ENCODE measurements around the gene CATSPER3. TPM values are rescaled to one million over a fixed set of nuclear protein-coding genes. Genes with fewer than 3 reads are reported as not detected.

The CATSPER3 gene
- total RNA-seq, 1 experiment from 2014 or later = not detected

DNA sequence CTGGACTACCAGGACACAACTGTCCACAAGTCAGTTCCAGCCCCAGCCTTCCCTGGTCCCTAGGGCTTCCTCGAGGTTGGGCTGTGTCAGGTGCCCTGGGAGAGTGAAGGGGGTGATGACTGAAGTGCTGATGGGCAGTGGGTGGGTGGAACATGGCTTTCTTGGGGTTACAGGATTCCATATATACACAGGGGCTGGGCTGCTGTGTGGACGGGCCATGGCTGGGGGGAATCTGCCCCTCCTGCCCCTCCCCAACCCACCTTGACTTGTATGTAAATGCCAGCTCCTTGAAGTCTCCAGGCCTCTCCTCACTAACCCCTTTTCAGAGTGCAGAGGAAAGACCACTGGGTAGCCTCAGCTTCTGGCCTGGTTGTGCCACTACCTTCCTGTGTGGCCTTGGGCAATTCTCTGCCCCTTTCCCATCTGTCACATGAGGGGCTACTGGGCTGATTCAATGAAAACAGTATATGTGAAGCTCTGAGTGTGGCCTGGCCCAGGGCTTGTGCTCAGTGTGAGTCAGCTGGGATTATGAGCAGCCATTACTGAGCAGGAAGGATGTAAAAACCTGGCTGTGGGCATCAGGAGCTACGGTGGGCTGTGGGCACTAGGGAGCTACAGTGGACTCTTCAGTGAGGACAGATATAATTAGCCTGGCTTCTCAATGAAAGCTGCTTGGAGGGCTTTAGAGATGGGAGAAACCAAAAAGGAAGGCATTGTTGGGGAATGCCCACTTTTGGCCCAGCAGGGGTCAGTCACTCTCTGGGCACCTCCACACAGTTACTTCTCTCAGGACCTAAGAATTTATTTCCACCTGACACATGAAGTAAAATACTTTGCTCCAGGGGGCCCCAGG, 43.0 kb downstream of the CATSPER3 start:
- peak; percentile 12 for DNase-seq (ENCODE audit: low read depth)

DNA sequence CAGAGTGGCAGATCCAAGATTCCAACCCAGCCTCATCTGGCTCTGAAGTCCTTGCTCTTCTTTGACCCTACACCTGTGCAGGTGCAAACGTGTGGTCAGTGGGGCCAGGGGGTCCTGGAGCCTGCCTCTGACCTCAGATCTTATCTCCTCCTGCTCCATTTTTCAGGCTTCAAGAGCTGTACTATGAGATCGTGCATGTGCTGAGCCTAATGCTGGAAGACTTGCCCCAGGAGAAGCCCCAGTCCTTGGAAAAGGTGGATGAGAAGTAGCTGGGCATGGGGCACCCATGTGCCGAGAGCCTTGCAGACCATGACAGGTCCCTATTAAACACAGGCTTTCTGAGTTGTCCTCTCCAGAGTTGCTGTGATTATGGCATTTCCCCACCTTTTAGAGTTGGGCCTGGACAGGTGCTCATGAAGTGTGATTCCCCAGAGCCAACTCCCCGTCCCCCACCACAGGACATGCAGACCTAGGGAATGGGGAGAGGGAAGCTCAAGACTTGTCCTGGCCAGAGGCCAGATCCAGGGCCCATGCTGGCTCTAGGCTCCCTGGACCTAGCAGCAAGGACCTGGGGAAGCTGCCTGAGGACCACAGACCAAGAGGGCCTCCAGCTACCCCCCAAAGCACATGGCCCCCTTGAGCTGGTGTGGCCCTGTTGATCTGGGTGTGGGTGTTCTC, 43.8 kb downstream of the CATSPER3 start:
- no peak for DNase-seq (ENCODE audit: low read depth)

DNA sequence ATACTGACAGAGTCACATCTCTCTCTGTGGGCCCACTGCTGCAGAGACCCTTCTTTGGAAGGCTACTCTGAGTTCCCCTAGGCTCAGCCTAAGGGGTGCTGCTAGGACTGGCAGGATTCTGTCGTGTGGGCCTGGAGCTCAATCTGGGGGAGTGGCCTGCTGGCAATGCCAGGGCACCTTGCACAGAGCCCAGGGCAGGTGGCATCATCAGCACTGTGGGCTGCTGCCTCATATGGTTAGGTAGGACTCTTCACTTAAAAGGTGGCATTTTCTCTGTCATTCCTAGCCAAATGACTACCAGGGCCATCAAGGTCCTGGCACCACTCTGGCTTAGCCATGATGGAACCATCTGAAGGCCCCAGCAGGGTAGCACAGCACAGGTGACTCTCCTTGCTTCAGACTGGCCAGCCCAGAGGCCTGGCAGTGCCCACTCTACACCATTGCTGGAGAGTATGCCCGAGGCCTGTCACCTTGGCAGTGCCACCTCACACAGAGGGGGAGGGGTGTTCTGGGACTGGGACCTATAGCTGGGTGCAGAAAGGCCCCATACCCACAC, 44.4 kb downstream of the CATSPER3 start:
- DNase-seq (ENCODE audit: low read depth) = no peak

DNA sequence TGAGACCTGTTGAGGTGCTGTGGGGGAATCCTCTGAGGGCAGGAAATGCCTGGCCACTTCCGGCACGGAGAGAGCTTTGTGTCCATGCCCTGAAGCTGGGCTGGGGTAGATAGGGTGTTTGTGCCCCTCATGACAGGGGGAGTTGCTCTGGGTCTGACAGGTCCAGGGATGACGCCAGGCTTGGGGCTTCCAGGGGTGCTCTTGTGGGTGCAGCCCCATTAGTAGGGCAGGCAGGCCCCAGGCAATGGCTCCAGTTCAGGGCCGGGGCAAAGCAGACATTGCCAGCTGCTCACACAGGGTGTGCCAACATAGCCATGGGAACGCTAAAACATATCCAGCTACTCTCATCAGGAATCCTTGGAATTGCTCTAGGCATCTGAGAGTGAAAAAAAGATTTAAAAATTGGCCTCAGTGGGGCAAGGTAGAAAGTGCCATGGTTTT, 45.3 kb downstream of the CATSPER3 start:
- DNase-seq (ENCODE audit: low read depth) = no peak

DNA sequence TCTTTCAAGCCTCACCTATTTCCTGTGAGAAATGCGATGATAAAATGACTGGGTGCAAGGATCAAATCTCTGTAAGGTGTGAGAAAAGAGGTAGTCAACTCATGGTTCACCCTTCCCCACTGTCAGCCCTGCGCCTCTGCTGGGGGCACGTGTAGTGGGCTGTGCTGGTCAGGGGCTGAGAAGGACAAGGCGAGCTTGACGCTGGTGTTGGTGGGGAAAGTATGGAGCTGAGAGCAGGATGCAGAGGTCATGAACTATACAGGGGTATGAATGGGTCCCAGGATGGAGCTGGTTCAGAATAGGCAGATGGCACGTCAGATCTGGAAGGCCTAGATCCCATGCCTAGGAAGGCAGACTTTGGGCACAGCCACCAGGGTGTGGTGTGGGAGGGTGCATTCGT, 45.7 kb downstream of the CATSPER3 start:
- no peak for DNase-seq (ENCODE audit: low read depth)

DNA sequence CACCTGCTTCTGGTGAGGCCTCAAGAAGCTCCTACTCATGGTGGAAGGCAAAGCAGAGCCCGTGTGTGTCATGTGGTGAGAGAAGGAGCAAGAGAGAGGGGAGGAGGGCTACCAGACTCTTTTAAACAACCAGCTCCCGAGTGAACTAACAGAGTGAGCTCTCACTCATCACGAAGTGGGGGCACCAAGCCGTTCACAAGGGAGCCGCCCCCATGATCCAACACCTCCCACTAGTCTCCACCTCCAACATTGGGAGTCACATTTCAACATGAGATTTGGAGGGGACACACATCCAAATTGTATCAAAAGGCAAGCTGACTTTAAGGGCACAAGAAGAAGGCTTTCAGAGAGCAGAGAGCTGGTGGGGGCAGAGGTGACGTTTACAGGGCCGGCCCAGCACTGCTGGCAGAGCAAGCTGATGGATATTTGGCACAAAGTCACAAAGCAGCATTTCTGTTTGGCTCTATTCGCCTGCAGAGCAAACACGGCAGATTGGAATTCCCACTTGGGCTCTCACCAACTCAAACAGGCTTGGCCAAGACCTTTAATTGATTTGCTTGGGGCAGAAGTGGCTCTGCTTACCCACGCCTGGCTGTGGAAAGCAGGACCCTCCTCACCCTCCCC, 46.4 kb downstream of the CATSPER3 start:
- no peak for DNase-seq (ENCODE audit: low read depth)

DNA sequence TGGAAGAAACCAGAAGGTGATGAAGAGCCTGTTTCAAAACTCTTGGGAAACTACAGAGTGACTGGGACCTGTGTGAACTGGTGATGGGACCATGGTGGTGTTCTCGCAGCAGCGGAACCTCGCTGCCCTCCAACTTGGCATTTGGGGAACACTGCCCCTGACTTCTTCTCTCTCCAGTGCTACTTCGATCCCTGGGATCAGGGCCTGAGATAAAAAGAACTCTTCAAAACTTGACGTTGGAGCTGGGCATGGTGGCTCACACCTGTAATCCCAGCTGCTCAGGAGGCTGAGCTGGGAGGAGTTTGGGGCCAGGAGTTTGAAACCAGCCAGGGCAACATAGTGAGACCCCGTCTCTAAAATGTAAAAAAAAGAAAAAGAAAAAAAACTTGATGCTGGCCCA, 48.2 kb downstream of the CATSPER3 start:
- DNase-seq (ENCODE audit: low read depth) = no peak

DNA sequence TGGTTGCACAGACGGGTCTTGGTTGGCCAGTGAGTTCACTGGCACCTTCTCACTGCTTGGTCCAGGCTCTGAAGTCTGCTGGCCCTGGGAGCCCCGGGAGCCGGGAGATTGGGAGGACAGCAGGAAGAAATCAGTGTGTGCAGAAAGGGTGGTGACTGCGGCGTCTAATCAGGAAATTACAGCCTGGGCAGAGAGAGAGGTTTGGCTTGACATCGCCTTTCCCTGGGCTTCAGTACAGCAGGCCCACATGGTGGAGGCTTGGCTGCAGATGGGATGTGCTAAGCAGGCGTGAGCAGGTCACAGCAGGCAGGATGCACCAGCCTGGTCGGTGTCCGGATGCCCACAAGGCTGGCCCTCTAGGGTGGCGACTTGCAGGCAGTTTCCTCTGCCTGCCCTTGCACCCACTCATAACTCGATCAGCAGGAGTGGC, 49.2 kb downstream of the CATSPER3 start:
- no peak for DNase-seq (ENCODE audit: low read depth)

DNA sequence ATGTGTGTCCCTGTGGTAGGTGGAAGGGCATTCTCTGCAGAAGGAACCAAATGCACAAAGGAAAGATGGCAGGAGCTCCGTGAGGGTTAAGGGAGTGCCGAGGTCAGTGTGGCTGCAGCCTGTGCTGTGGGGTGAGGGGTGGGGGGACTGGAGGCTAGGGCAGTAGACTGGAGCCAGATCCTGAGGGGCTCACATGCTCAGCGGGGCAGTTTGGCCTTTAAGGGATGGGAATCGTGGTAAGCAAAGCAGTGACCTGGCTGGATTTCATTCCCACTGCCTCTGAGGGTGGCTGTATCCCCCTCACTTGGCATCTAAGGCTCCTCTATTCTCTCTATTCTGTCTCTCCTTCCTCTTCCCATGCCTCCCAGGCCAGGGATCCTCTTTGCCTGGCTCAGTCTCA, 50.8 kb downstream of the CATSPER3 start:
- DNase-seq (ENCODE audit: low read depth) = no peak

DNA sequence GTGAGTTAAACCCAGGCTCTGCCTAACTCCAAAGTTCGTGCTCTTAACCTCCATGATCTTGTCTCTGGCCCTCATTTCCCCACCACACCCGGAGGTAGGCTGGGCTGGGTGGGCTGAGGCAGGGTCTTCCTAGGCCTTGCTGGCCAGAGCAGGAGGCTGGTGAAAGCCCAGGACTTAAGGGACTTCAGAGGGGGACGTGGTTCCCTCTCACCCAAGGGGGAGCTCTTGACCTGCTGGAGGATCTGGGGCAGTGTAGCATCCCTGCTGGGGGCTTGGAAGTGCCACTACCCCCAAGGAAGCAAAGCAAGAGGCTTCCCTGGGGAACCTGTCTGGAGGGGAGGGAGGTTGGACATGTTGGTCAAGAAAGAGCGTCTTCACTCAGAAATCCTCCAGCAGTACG, 51.6 kb downstream of the CATSPER3 start:
- DNase-seq (ENCODE audit: low read depth) = no peak

DNA sequence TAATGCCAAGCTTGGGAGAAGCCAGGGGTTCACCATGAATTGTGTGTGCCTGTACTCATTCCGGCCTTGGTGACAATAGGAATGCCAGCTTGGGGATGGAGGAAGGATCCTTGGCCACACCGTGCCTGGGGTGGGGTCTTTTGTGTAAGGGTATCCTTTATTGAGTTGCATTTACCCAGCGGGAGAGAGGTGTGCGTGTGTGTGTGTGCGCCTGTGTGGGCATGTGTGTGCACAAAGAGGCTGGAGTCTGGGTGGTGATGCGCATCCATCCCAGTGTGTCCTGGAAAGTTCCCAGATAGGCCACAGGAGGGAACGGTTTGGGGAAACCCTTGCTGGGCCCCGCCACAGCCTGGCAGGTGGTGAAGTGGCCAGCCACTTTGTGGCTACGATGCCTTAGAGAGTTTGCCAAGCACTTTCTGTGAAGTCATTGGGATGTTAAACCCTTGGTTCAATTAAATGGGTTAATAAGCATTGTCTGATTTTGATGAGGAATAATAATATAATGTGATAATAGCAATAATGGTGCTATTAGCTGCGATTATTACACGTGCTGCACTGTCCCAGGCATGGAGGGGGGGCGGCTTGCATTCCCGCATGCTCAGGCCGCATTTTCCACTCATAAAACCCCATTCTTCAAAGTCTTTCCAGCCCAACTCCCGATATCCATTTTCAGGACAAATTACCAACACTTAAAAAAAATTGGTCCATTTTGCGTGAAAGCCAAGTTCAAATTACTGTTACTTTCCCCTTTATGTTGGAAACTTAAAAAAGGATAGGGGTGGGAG, 52.6 kb downstream of the CATSPER3 start:
- no peak for DNase-seq (ENCODE audit: low read depth)

DNA sequence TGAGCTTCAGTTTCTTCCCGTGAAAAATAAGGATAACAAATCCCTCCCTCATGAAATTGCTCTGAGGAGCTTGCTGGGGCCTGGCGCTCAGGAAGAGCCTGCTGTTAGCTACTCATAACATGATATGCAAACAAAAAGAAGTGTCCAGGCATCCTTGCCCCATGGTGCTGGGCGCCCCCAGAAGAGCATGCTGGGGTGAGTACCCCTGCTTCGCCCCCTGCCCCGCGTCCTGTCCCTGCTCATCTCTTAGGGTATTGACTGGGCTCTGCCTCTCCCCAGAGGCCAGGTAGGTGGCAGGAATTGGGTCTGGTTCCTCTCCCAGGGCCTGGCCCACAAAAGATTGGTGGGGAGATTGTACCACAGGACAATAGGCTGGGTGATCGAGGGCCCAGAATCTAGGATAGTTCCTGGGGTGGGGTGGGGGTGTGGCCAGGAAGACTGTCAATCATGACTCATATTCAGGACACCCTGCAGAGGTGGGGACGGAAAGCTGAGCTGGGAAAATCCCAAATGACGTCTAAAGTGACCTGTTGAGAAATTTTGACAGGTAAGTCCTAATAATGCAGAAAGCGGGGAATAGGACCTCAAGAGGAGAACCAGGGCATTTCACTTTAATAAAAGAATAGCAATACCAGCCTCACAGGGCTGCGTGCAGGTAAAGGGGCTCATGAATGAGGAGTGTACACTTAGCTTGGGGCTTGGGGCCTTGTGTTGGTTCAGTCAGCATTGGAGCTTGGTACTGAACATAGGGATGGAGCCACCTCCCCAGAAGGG, 57.4 kb downstream of the CATSPER3 start:
- DNase-seq (ENCODE audit: low read depth) = peak; percentile 33

DNA sequence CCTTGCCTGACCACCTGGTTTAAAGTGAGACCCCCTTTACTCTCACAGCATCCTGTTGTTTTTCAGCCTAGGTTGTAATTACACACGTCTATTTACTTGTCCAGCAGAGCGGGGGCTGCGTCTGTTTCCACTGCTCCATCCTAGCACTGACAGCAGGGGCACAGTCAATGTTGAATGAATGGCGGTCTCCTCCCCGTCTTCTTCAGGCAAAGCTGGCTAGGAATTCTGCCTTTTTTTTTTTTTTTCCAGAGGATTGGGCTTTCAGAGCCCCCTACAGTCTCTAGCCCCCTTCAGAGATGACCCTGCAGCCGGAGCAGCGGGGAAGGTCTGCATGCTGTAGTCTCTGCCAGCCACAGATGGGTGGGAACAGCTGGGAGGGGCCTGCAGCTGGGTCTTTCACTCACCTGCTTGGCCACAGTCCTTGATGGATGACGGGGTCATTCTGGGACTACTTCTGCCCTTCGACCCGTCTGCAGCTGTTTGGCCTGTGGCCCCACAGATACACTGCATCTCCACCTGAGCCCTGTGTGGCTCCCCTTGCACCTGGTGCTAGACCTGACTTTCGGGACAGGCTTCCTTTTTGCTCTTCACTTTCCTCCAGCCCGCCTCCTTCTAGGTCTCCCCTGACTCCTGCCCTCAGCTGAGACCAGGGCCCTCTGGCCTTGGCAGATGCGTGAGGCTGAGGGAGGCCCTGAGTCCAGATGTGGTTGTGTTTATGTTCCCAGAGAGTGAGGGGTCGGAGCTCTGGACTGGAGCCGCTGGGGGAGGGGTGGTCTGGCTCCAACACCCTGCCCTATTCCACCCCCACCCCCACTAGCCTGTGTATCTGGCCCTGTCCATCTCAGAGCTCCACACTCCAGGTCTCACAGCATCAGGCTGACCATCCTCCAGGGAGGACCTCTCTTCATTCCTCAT, 58.3 kb downstream of the CATSPER3 start:
- no peak for DNase-seq (ENCODE audit: low read depth)

DNA sequence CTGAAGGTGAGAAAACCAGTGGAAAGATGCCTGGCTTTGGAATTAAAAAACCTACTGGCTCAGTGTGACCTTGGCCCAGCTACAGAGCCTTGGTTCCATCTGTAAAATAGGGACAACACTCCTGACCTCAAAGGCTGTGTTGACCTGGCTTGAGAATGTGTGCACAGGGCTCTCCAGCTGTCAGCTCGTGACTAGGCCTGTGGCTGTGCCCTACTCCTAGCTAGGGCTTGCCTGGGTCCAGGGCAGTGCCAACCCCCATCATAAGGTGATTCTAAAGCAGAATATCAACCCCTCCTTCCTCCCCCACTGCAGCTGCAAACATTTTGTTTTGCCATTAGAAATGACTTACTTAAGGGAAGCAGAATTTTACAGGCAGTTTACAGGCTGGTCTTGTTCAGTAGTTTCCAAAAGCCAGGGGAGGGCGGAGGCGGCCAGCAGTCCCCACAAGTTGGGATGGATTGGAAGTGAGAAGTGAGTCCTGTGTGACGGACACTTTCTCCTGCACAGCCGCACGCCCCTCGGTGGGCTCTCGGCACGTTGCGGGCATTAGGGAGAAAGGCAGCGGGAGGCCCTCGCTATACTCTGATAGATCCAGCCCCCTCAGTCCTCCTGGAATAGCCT, 59.0 kb downstream of the CATSPER3 start:
- DNase-seq (ENCODE audit: low read depth) = no peak

DNA sequence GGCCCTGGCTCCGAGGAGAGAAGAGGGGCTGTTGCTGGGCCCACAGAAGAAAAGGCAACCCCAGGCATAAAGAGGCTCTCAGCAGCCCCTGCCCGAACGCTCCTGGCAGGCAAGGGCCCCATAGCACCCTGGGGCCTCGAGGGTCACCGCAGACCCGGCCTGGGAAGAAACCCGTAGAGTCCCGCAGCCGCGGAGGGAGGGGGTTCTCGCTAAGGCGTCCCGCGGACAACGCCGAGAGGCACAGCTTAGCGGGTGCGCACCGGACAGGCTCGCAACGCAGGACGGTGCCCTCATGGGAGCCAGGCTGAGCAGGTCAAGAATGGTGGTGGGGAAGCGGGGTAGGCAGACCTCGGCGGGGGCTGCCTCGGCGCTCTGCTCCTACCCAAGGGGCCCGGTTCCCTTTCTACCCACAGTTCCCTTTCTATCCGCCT, 59.6 kb downstream of the CATSPER3 start:
- no peak for DNase-seq (ENCODE audit: low read depth)

DNA sequence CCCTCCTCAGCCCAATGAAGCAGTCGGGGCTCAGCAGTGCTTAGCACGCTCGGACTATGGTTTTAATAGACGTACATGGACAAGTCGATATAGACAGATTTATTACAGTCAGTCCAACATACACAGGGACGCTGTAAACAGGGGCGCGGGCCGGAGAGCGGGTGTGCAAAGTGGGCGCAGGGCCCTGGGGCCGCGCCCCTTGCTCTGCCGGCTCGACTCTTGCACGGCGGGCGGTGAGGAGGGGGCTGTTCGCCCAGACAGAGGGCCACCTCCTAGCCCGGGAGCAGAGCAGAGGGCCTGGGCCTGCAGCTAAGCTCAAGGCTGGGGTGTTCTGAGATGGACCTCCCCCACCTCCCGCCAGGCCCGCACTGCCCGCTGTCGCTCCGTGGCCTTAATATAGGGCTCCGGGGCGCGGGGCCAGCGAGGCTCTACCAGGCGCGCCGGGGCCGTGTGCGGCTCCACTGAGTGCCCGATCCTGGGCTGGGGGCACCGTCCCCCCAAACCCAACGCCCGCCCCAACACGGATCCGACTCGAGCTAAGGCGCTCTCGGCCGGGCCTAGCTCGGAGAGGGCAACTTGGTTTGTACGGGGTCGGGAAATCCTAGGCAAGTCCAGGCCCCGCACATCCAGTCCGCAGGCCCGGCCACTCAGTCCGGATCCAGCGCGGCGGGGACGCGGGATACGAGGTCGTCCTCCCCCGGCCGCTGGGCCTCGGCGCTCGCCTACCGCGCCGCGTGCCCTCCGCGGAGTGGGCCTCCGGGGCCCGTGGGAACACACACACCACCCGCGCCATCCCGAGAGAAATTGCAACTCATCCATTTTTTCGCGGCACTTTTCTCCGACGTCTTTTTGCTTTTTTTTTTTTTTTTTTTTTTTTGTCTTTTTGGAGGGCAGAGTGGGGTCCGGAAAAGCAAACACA, 60.2 kb downstream of the CATSPER3 start:
- no peak for DNase-seq (ENCODE audit: low read depth)

DNA sequence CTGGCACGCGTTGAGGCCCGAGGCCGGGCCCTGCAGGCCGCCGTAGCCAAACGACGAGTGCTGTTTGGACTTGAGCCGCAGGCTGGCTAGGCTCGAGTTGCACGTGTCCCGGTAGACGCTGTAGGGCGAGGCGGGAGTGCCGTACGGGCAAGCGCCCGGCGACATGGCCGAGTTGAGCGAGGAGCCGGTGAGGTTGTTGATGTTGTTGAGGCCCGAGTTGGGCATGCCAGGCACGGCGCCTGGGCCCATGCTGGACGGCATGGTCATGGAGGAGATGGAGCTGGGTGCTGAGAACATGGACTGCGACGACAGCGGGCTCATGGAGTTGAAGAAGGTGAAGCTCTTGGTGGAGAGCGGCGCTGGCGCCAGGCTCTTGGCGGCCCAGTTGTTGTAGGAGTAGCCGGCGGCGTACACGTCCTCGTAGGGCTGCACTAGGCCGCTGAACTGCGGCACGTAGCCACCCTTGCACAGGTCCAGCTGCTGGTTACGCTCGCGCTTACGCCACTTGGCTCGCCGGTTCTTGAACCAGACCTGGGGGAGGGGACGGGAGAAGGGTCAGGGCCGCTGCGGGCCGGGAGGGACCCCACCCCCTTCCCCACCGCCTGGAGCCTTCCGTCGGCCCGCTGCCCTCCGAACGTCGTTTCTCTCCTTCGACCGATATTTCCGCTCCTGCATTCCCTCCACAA, 61.2 kb downstream of the CATSPER3 start:
- DNase-seq (ENCODE audit: low read depth) = no peak
